Activated B cell treated with CpG ODN at 0.5 μM for 24 hours (primary cell): ENCODE measurements around the gene LGR6. TPM values are rescaled to one million over a fixed set of nuclear protein-coding genes. Genes with fewer than 3 reads are reported as not detected.

Source experiments
- ATAC-seq: fragments of 200-7000 bp; cut with Tn5 transposase; one replicate; pipeline ENCODE4 v1.10.0; 2021; ENCODE audit warnings: low read depth, mild to moderate bottlenecking, moderate library complexity
- CTCF ChIA-PET: fragments of 350-600 bp; sonication (Branson Sonifier 250); formaldehyde crosslinking; loops from one replicate; lab custom pipeline; 2021; ENCODE audit warnings: antibody characterized with exemption; lab: Charles Lee
- POLR2A ChIA-PET: fragments of 350-600 bp; sonication (Branson Sonifier 250); formaldehyde crosslinking; loops from one replicate; lab custom pipeline; 2021; ENCODE audit warnings: antibody characterized with exemption; lab: Charles Lee
- DNase-seq: peaks from one replicate; pipeline ENCODE4 v3.0.0; 2022
- H3K27ac Mint-ChIP-seq: one replicate; pipeline ENCODE4 v1.8.0; 2020; ENCODE audit warnings: mixed read lengths
- H3K27me3 Mint-ChIP-seq: one replicate; pipeline ENCODE4 v1.8.0; 2021; ENCODE audit warnings: mixed read lengths
- H3K36me3 Mint-ChIP-seq: one replicate; pipeline ENCODE4 v1.8.0; 2021; ENCODE audit warnings: low read depth, mixed read lengths
- H3K4me1 Mint-ChIP-seq: one replicate; pipeline ENCODE4 v1.8.0; 2021; ENCODE audit warnings: mixed read lengths
- H3K4me3 Mint-ChIP-seq: one replicate; pipeline ENCODE4 v1.8.0; 2020; ENCODE audit warnings: mild to moderate bottlenecking, mixed read lengths
- H3K9me3 Mint-ChIP-seq: one replicate; pipeline ENCODE4 v1.8.0; 2020; ENCODE audit warnings: mixed read lengths
- intact Hi-C: fragments of 100-400 bp; cut with micrococcal nuclease; formaldehyde crosslinking; loops from one replicate; pipeline ENCODE4 v1.15.1; 2024
- total RNA-seq: library from RNA; stranded (reverse); gene quantifications from 2 replicates; pipeline ENCODE4 v1.2.3, GENCODE V29; 2022
- TF ChIP-seq, protein P1 (sequence below): fragments of 200-600 bp; IDR thresholded peaks from one replicate; pipeline ENCODE4 v1.8.0; 2022; ENCODE audit warnings: antibody characterized with exemption, mild to moderate bottlenecking

LGR6 gene
- total RNA-seq, 1 donor from 2014 or later = not detected

DNA sequence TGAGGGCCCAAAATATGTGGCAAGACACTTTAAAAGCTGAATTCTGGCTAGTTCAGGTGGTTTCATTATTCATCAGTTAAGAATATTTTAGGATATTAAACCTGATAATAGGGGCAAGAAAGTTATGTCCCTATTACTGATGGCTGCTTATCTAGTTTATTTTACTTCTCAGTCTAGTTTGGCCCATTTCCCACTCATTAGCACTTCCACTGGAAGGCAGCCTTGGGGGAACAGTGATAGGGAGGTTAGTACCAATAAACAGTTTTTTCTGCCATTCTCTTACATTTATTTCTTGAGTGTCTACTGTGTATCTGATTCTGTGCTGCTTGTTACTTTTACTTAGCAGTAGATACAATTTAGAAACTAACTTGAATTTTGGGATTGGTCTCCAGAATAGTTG is 163.9 kb downstream of the LGR6 start:
- ATAC-seq = no peak
- no peaks in the 10 kb centered on the region for H3K36me3 Mint-ChIP-seq
- no peak for DNase-seq
- TF ChIP-seq, protein P1, sequence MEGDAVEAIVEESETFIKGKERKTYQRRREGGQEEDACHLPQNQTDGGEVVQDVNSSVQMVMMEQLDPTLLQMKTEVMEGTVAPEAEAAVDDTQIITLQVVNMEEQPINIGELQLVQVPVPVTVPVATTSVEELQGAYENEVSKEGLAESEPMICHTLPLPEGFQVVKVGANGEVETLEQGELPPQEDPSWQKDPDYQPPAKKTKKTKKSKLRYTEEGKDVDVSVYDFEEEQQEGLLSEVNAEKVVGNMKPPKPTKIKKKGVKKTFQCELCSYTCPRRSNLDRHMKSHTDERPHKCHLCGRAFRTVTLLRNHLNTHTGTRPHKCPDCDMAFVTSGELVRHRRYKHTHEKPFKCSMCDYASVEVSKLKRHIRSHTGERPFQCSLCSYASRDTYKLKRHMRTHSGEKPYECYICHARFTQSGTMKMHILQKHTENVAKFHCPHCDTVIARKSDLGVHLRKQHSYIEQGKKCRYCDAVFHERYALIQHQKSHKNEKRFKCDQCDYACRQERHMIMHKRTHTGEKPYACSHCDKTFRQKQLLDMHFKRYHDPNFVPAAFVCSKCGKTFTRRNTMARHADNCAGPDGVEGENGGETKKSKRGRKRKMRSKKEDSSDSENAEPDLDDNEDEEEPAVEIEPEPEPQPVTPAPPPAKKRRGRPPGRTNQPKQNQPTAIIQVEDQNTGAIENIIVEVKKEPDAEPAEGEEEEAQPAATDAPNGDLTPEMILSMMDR = no peak
- ChIA-PET POLR2A (no interaction called here), CTCF (no interaction called here)
- intact Hi-C loops = no loop called here
- H3K9me3 Mint-ChIP-seq = no peaks in the 10 kb centered on the region
- no peaks in the 10 kb centered on the region for H3K4me1 Mint-ChIP-seq
- no peaks in the 10 kb centered on the region for H3K27me3 Mint-ChIP-seq
- no peak overlapping the region for H3K27ac Mint-ChIP-seq
- no peak overlapping the region for H3K4me3 Mint-ChIP-seq

DNA sequence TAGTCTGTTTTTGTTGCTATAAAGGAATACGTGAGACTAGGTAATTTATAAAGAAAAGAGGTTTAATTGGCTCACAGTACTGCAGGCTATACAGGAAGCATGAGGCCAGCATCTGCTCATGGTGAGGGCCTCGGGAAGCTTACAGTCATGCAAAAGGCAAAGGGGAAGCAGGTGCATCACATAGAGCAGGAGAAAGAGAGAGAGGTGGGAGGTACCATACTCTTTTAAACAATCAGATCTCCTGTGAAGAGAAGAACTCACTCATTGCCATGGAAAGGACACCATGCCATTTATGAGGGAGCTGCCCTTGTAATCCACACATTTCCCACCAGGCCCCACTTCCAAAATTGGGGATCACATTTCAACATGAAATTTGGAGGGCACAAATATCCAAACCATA is 167.6 kb downstream of the LGR6 start:
- ATAC-seq = no peak
- intact Hi-C loops = no loop called here
- ChIA-PET CTCF (no interaction called here), POLR2A (no interaction called here)
- H3K4me1 Mint-ChIP-seq = no peaks in the 10 kb centered on the region
- H3K27ac Mint-ChIP-seq = no peak overlapping the region
- no peak for DNase-seq
- no peak overlapping the region for H3K4me3 Mint-ChIP-seq
- no peaks in the 10 kb centered on the region for H3K9me3 Mint-ChIP-seq
- TF ChIP-seq, protein P1 = no peak
- H3K36me3 Mint-ChIP-seq = no peaks in the 10 kb centered on the region
- H3K27me3 Mint-ChIP-seq = no peaks in the 10 kb centered on the region

DNA sequence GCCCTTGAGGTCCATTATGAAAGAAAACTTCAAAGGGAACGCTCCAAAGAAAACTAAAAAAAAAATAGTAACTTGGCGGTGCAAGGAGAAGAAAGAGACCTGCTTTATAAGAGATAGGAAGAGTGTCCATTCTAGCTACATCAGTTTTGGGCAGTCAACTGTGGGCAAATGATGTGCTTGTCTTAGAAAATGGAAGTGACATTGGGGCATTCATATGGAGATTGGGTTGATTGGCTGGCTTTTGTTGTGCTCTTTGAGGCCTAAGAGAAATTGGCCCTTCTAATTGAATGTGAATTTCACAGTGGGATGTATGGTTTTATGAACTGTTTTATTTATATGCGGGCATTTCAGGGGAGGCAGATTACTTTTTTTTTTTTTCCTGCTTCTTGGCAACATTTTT is 168.1 kb downstream of the LGR6 start:
- CTCF ChIA-PET = no interaction called here

DNA sequence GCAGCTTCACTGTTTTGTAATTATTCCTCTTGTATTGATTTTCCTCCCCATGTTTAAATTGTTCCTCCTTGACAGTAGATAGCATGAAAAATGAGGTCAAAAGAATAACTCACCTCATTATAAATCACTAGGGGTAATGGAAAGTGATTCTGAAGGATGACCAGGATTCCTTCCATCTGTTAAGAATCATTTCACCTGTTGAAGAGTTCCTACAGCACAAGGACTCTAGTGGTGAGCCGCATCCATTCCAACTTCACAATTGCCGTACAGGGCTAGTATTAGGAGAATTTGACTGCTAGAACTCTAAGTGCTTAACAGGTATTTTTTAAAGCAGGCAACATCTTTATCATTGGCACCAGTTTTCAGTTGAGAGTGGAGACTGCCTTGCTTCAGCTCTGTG is 168.6 kb downstream of the LGR6 start:
- Mint-ChIP-seq H3K27me3 (no peaks in the 10 kb centered on the region), H3K4me3 (no peak overlapping the region), H3K27ac (no peak overlapping the region), H3K36me3 (no peaks in the 10 kb centered on the region), H3K4me1 (no peaks in the 10 kb centered on the region), H3K9me3 (no peaks in the 10 kb centered on the region)
- intact Hi-C loops = no loop called here
- ChIA-PET CTCF (no interaction called here), POLR2A (interaction anchor here (0.7 kb wide), 2 partner anchors 14 to 513 kb away, joined by 5 to 6 read pairs; no protein-coding TSS in a partner anchor)
- no peak for ATAC-seq
- DNase-seq = no peak
- TF ChIP-seq, protein P1 = no peak

More for the DNA sequence above, 168.1 kb downstream of the LGR6 start:
- no peaks in the 10 kb centered on the region for H3K4me1 Mint-ChIP-seq
- no peak overlapping the region for H3K27ac Mint-ChIP-seq
- no peaks in the 10 kb centered on the region for H3K36me3 Mint-ChIP-seq
- DNase-seq (no peak), ATAC-seq (no peak)
- intact Hi-C loops = no loop called here
- no peaks in the 10 kb centered on the region for H3K27me3 Mint-ChIP-seq
- TF ChIP-seq, protein P1 = no peak
- no peak overlapping the region for H3K4me3 Mint-ChIP-seq
- no peaks in the 10 kb centered on the region for H3K9me3 Mint-ChIP-seq
- POLR2A ChIA-PET = interaction anchor here (0.7 kb wide), 1 partner anchor 14 kb away, joined by 5 read pairs; no protein-coding TSS in a partner anchor

DNA sequence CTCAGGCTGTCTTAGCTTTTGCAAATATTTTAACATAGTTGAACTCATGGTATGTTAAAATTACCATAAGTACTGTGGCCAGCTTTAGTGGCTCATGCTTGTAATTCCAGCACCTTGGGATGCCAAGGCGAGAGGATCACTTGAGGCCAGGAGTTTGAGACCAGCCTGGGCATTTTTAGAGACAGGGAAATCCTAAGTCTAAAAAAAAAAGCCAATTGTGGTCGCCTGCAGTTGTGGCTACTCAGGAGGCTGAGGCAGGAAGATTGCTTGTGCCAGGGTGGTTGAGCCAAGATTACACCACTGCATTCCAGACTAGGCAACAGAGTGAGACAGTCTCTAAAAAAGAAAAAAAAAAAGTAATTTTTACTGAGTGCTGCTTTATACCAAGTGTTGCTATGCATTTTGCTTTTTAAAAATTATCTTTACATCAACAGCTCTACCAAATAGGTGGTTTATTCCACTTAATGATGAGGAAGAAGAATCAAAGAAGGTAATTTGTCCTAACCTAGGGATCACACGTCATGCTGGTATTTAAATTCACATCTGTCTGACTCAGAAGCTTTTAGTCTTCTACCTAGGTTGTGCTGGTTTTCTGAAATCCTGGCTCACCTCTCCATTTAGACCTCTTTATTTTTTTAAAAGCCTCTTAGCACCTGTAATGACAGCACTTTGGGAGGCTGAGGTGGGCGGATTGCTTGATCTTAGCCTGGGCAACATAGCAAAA is 171.7 kb downstream of the LGR6 start:
- ATAC-seq (no peak), DNase-seq (no peak)
- no peaks in the 10 kb centered on the region for H3K4me1 Mint-ChIP-seq
- TF ChIP-seq, protein P1 = no peak
- CTCF ChIA-PET = no interaction called here
- intact Hi-C loops = no loop called here
- H3K9me3 Mint-ChIP-seq = no peaks in the 10 kb centered on the region
- H3K27ac Mint-ChIP-seq = no peak overlapping the region
- H3K27me3 Mint-ChIP-seq = no peaks in the 10 kb centered on the region
- H3K4me3 Mint-ChIP-seq = no peak overlapping the region
- H3K36me3 Mint-ChIP-seq = peaks cover 2% of the 10 kb centered on the region
- POLR2A ChIA-PET = no interaction called here
